ENCODE data around the gene TOR1AIP1.

Gene TOR1AIP1

GRCh38 chr1:179968994-179969919 is 87.2 kb downstream of the TOR1AIP1 start:
- TF ChIP-seq POLR2A (IDR thresholded peaks at IDR 0.05; ENCODE audit: low read depth, low read length), result no peak
- no peak for TF ChIP-seq POLR2AphosphoS5 (IDR thresholded peaks at IDR 0.05; ENCODE audit: low read depth, low read length)
- no peak for TF ChIP-seq TAF1 (IDR thresholded peaks at IDR 0.05; ENCODE audit: borderline replicate concordance, low read depth, low read length)
- DNase-seq (ENCODE audit: insufficient read length) (no peak), FAIRE-seq (no peak)
